Right atrium auricular region (tissue), 2 donors: Measurements from ENCODE around the gene FBLN5. TPM values are rescaled to one million over a fixed set of nuclear protein-coding genes. Genes with fewer than 3 reads are reported as not detected.

Experiments
- DNase-seq: peaks from one replicate; pipeline ENCODE4 v3.0.0-alpha.2; 2019; ENCODE audit warnings: low spot score
- H3K27ac ChIP-seq, 2 donors: fragments of 200-600 bp; sonication (generic); 1 replicate in 1 of 2; 2 replicates in 1 of 2; pipeline ENCODE4 v1.5.1; 2016 to 2019
- H3K27me3 ChIP-seq, 2 donors: fragments of 200-600 bp; sonication (generic); one replicate each; pipeline versions ENCODE4 v1.5.1 to v1.6.0; 2017 to 2019
- H3K36me3 ChIP-seq: fragments of 200-600 bp; sonication (generic); one replicate; pipeline ENCODE4 v1.5.1; 2016
- H3K4me1 ChIP-seq, 2 donors: fragments of 200-600 bp; sonication (generic); one replicate each; pipeline versions ENCODE4 v1.5.1 to v1.6.0; 2017 to 2019
- H3K4me3 ChIP-seq, 2 donors: fragments of 200-600 bp; sonication (generic); 1 replicate in 1 of 2; 2 replicates in 1 of 2; pipeline ENCODE4 v1.5.1; 2017 to 2019; ENCODE audit warnings: mild to moderate bottlenecking in 1 of 2, moderate library complexity in 1 of 2
- H3K9me3 ChIP-seq, 2 donors: fragments of 200-600 bp; sonication (generic); one replicate each; pipeline ENCODE4 v1.5.1; 2019
- total RNA-seq, 2 donors: library from RNA; depleted of rRNA; stranded (reverse); fragments of >200 nt; gene quantifications; one replicate each; pipeline ENCODE4 v1.1.0, GENCODE V29; 2016
- TF ChIP-seq, protein P1 (sequence below), 2 donors: fragments of 200-600 bp; sonication (generic); IDR thresholded peaks; one replicate each; pipeline ENCODE4 v1.5.1; 2019; ENCODE audit warnings: antibody characterized with exemption in 2 of 2

The FBLN5 gene
- total RNA-seq, 2 donors from 2014 or later = 125 to 132 TPM

- Histone ChIP-seq H3K27ac (no peak overlapping the region), H3K4me3 (no peak overlapping the region), H3K36me3 (no peaks in the 10 kb centered on the region), H3K27me3 (no peaks in the 10 kb centered on the region), H3K4me1 (no peaks in the 10 kb centered on the region), H3K9me3 (peaks cover 0 to 10% of the 10 kb centered on the region in 2 donors)
- TF ChIP-seq, protein P1, sequence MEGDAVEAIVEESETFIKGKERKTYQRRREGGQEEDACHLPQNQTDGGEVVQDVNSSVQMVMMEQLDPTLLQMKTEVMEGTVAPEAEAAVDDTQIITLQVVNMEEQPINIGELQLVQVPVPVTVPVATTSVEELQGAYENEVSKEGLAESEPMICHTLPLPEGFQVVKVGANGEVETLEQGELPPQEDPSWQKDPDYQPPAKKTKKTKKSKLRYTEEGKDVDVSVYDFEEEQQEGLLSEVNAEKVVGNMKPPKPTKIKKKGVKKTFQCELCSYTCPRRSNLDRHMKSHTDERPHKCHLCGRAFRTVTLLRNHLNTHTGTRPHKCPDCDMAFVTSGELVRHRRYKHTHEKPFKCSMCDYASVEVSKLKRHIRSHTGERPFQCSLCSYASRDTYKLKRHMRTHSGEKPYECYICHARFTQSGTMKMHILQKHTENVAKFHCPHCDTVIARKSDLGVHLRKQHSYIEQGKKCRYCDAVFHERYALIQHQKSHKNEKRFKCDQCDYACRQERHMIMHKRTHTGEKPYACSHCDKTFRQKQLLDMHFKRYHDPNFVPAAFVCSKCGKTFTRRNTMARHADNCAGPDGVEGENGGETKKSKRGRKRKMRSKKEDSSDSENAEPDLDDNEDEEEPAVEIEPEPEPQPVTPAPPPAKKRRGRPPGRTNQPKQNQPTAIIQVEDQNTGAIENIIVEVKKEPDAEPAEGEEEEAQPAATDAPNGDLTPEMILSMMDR (IDR thresholded peaks at IDR 0.05) = no peak
- no peak for DNase-seq
Measured at GRCh38 chr14:91912035-91912434, 35.5 kb downstream of the FBLN5 start.

- no peak overlapping the region for H3K27ac ChIP-seq
- H3K9me3 ChIP-seq = peaks cover 0 to 10% of the 10 kb centered on the region in 2 donors
- TF ChIP-seq, protein P1 (IDR thresholded peaks at IDR 0.05) = peak in 1 of 2 donors; percentile 60
- no peak overlapping the region for H3K4me3 ChIP-seq
- DNase-seq = no peak
- H3K4me1 ChIP-seq = no peaks in the 10 kb centered on the region
- H3K27me3 ChIP-seq = no peaks in the 10 kb centered on the region
- no peaks in the 10 kb centered on the region for H3K36me3 ChIP-seq
Measured at GRCh38 chr14:91911474-91912032, 35.9 kb downstream of the FBLN5 start.

GRCh38 chr14:91910196-91910595, 37.3 kb downstream of the FBLN5 start:
- Histone ChIP-seq H3K9me3 (peaks cover 0 to 7% of the 10 kb centered on the region in 2 donors), H3K4me1 (no peaks in the 10 kb centered on the region), H3K4me3 (no peak overlapping the region), H3K27ac (no peak overlapping the region), H3K27me3 (no peaks in the 10 kb centered on the region), H3K36me3 (no peaks in the 10 kb centered on the region)
- TF ChIP-seq, protein P1 (IDR thresholded peaks at IDR 0.05) = no peak
- DNase-seq = no peak

DNA sequence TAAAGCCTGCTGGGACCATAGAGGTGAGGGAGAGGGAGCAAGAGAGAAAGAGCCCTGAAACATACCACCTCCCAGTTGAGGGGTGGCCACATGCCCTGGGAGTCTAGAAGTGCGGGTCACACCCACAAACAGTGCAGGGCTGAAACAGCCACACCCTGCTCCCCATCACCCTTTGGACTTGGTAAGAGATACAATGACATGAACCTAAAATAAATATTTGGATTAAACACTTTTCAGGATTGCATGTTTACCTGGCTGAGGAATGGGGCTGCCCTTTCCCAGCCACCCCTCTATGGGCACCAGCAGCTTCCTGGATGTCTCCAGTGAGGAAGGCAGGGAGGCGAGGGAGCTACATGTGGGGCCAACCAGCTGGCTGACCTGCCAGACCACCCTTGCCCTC, 41.1 kb downstream of the FBLN5 start:
- Histone ChIP-seq H3K4me3 (no peak overlapping the region), H3K9me3 (no peaks in the 10 kb centered on the region), H3K4me1 (no peaks in the 10 kb centered on the region), H3K27ac (no peak overlapping the region), H3K27me3 (no peaks in the 10 kb centered on the region), H3K36me3 (no peaks in the 10 kb centered on the region)
- no peak for DNase-seq
- TF ChIP-seq, protein P1 (IDR thresholded peaks at IDR 0.05) = no peak

- H3K4me1 ChIP-seq = peaks cover 0 to 8% of the 10 kb centered on the region in 2 donors
- H3K9me3 ChIP-seq = no peaks in the 10 kb centered on the region
- H3K36me3 ChIP-seq = no peaks in the 10 kb centered on the region
- H3K4me3 ChIP-seq = no peak overlapping the region
- TF ChIP-seq, protein P1 (IDR thresholded peaks at IDR 0.05) = no peak
- H3K27me3 ChIP-seq = no peaks in the 10 kb centered on the region
- no peak for DNase-seq
- peak overlapping the region in 1 of 2 donors; percentile 72 for H3K27ac ChIP-seq
Measured at GRCh38 chr14:91904956-91905645, 42.4 kb downstream of the FBLN5 start.
